PC-9 (cell line): ENCODE data around the gene MYO1F. TPM values are rescaled to one million over a fixed set of nuclear protein-coding genes. Genes with fewer than 3 reads are reported as not detected.

Experiments used
- BruUV-seq: library from RNA; stranded (reverse); fragments of 400-500 nt; replicated peaks from 2 replicates; lab custom pipeline; 2021; lab: Mats Ljungman, UMichigan
- CTCF ChIA-PET: fragments of 300-600 bp; sonication (Branson Sonifier 250); formaldehyde crosslinking; loops from one replicate; lab custom pipeline; 2022; ENCODE audit warnings: antibody characterized with exemption; lab: Charles Lee
- POLR2A ChIA-PET: fragments of 300-600 bp; sonication (Branson Sonifier 250); formaldehyde crosslinking; loops from one replicate; lab custom pipeline; 2022; ENCODE audit warnings: antibody characterized with exemption; ENCODE audit not compliant: unreplicated experiment; lab: Charles Lee
- DNase-seq, 2 experiments: peaks; one replicate each; pipeline versions ENCODE4 v3.0.0 to v3.0.0-alpha.2; 2015 to 2022; ENCODE audit warnings: mixed read lengths in 1 of 2
- H2AFZ ChIP-seq: fragments of 200-600 bp; sonication (generic); 2 replicates; pipeline ENCODE4 v1.8.1; 2017; ENCODE audit warnings: antibody characterized with exemption
- H3F3A ChIP-seq: fragments of 200-600 bp; sonication (generic); 2 replicates; pipeline ENCODE4 v1.8.1; 2017; ENCODE audit warnings: antibody characterized with exemption, mild to moderate bottlenecking, low read depth; ENCODE audit not compliant: insufficient read depth
- H3K27ac ChIP-seq: fragments of 200-600 bp; sonication (generic); 2 replicates; pipeline ENCODE4 v1.6.1; 2016; ENCODE audit warnings: mixed run types
- H3K27me3 ChIP-seq: fragments of 200-600 bp; sonication (generic); 2 replicates; pipeline ENCODE4 v1.6.1; 2016; ENCODE audit warnings: low read depth, mixed run types; ENCODE audit not compliant: insufficient read depth
- H3K36me3 ChIP-seq: fragments of 200-600 bp; sonication (generic); 2 replicates; pipeline ENCODE4 v1.6.1; 2016; ENCODE audit warnings: low read depth, mixed run types
- H3K4me1 ChIP-seq: fragments of 200-600 bp; sonication (generic); replicated peaks from 2 replicates; pipeline ENCODE4 v1.6.1; 2016; ENCODE audit warnings: mixed run types; ENCODE audit not compliant: insufficient read depth
- H3K4me2 ChIP-seq: fragments of 200-600 bp; sonication (generic); 2 replicates; pipeline ENCODE4 v1.6.1; 2017; ENCODE audit warnings: mixed run types
- H3K4me3 ChIP-seq: fragments of 200-600 bp; sonication (generic); 2 replicates; pipeline ENCODE4 v1.6.1; 2016; ENCODE audit warnings: mixed run types
- H3K79me2 ChIP-seq: fragments of 200-600 bp; sonication (generic); 2 replicates; pipeline ENCODE4 v1.6.1; 2017; ENCODE audit warnings: low read depth, mixed run types
- H3K9me2 ChIP-seq: fragments of 200-600 bp; sonication (generic); 2 replicates; pipeline ENCODE4 v1.8.1; 2017; ENCODE audit warnings: mild to moderate bottlenecking; ENCODE audit not compliant: insufficient read depth
- H3K9me3 ChIP-seq: fragments of 200-600 bp; sonication (generic); 2 replicates; pipeline ENCODE4 v1.8.1; 2016; ENCODE audit warnings: low read depth; ENCODE audit not compliant: insufficient read depth
- H4K20me1 ChIP-seq: fragments of 200-600 bp; sonication (generic); 2 replicates; pipeline ENCODE4 v1.8.1; 2017; ENCODE audit not compliant: insufficient read depth
- CTCF ChIP-seq: fragments of 200-600 bp; sonication (generic); conservative IDR thresholded peaks from 2 replicates; pipeline ENCODE4 v1.6.1; 2017; ENCODE audit warnings: mixed run types, antibody characterized with exemption, mild to moderate bottlenecking, moderate library complexity
- EZH2 ChIP-seq: fragments of 200-600 bp; sonication (generic); IDR thresholded peaks from 2 replicates; pipeline ENCODE4 v1.8.0; 2017; ENCODE audit warnings: antibody characterized with exemption, low read depth
- intact Hi-C: fragments of 100-400 bp; cut with micrococcal nuclease; formaldehyde crosslinking; loops from one replicate; pipeline ENCODE4 v1.10.0; 2022; ENCODE audit not compliant: unreplicated experiment
- total RNA-seq: library from RNA; stranded (reverse); gene quantifications from 2 replicates; pipeline ENCODE4 v1.2.3, GENCODE V29; 2021

The MYO1F gene
- total RNA-seq, 1 experiment from 2014 or later = 1.3 TPM

- Histone ChIP-seq H3K9me2 (no peaks in the 10 kb centered on the region), H3K36me3 (peaks cover 28% of the 10 kb centered on the region), H3K79me2 (peaks cover 18% of the 10 kb centered on the region), H3F3A (peaks cover 39% of the 10 kb centered on the region; the same call in 1 of the 2 replicates), H3K27me3 (no peaks in the 10 kb centered on the region), H3K4me1 (no peaks in the 10 kb centered on the region), H4K20me1 (peaks cover 51% of the 10 kb centered on the region), H3K9me3 (no peaks in the 10 kb centered on the region), H3K4me2 (no peak overlapping the region), H3K27ac (no peak overlapping the region), H2AFZ (no peak overlapping the region), H3K4me3 (no peak overlapping the region)
- intact Hi-C loops = loop anchor here (10.0 kb wide), 1 partner anchor 74 kb away; the partner anchor contains the start of gene MARCHF2
- DNase-seq = no peak
- TF ChIP-seq EZH2 (no peak), CTCF (no peak)
- no TSS peak for BruUV-seq
- ChIA-PET CTCF (no interaction called here), POLR2A (no interaction called here)
Measured at GRCh38 chr19:8488365-8488764, 88.9 kb downstream of the MYO1F start.

- ChIA-PET POLR2A (no interaction called here), CTCF (interaction anchor here (0.6 kb wide), 1 partner anchor 10 kb away, joined by 13 read pairs; no protein-coding TSS in a partner anchor)
- no peak overlapping the region for H2AFZ ChIP-seq
- H3K9me3 ChIP-seq = no peaks in the 10 kb centered on the region
- no peaks in the 10 kb centered on the region for H3K27me3 ChIP-seq
- TF ChIP-seq CTCF = no peak
- no peak for TF ChIP-seq EZH2
- no peaks in the 10 kb centered on the region for H3K9me2 ChIP-seq
- no peak overlapping the region for H3K27ac ChIP-seq
- DNase-seq = no peak
- peaks cover 35% of the 10 kb centered on the region; the same call in 1 of the 2 replicates for H3F3A ChIP-seq
- peaks cover 61% of the 10 kb centered on the region for H4K20me1 ChIP-seq
- H3K4me2 ChIP-seq = no peak overlapping the region
- no peak overlapping the region for H3K4me3 ChIP-seq
- H3K36me3 ChIP-seq = peaks cover 33% of the 10 kb centered on the region
- H3K4me1 ChIP-seq = no peaks in the 10 kb centered on the region
- no TSS peak for BruUV-seq
- intact Hi-C loops = loop anchor here (10.0 kb wide), 1 partner anchor 72 kb away; the partner anchor contains the start of gene MARCHF2
- peaks cover 28% of the 10 kb centered on the region for H3K79me2 ChIP-seq
Measured at GRCh38 chr19:8487137-8487851, 89.9 kb downstream of the MYO1F start.

- peaks cover 33% of the 10 kb centered on the region for H3K36me3 ChIP-seq
- POLR2A ChIA-PET = no interaction called here
- CTCF ChIA-PET = interaction anchor here (0.6 kb wide), 1 partner anchor 11 kb away, joined by 13 read pairs; no protein-coding TSS in a partner anchor
Measured at GRCh38 chr19:8486661-8487136, 90.5 kb downstream of the MYO1F start.

More at GRCh38 chr19:8486661-8487136, 90.5 kb downstream of the MYO1F start:
- no peak overlapping the region for H2AFZ ChIP-seq
- no peaks in the 10 kb centered on the region for H3K27me3 ChIP-seq
- H3K9me2 ChIP-seq = no peaks in the 10 kb centered on the region
- peaks cover 33% of the 10 kb centered on the region for H3K79me2 ChIP-seq
- H3K27ac ChIP-seq = no peak overlapping the region
- no TSS peak for BruUV-seq
- H4K20me1 ChIP-seq = peaks cover 67% of the 10 kb centered on the region
- H3K9me3 ChIP-seq = no peaks in the 10 kb centered on the region
- H3K4me1 ChIP-seq = no peaks in the 10 kb centered on the region
- no peak overlapping the region for H3K4me3 ChIP-seq
- H3K4me2 ChIP-seq = no peak overlapping the region
- TF ChIP-seq CTCF = no peak
- TF ChIP-seq EZH2 = no peak
- peaks cover 36% of the 10 kb centered on the region; the same call in 1 of the 2 replicates for H3F3A ChIP-seq
- DNase-seq = no peak
- intact Hi-C loops = loop anchor here (10.0 kb wide), 1 partner anchor 72 kb away; the partner anchor contains the start of gene MARCHF2
